Measurements from ENCODE around the gene PCBD2.

DNA sequence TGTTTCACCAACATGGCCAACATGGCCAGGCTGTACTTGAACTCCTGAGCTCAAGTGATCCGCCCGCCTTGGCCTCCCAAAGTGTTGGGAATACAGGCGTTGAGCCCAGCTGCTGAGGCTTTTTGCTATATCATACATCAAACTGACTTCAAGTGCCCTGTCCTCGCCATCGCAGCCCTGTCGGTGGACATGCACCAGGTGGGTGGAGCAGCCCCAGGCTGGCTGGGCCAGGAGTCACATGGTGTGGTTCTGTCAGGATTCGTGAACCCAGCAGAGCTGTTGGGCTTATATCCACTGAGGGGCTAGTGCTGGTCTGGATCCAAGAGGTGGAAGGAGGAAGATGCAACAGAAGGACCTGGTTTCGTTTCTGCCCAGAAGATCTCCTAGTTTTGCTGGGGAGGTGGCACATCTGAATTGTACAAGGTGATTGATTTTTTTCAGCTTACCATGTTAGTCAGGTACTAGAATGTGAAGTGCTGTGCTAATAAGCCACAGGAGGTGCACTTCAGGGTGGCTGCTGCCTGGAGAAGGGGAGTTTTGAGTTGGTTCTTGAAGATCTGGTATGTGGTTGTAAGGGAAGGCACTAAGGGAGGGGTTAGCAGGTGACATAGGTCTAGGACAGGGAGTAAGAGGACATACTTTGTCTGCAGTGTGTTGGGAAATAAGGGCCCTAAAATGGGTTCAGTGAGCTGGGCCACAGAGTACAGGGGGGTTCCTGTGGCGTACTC, 16.1 kb downstream of the PCBD2 start:
- TF ChIP-seq EZH2 (IDR thresholded peaks at IDR 0.05) (no peak), FOXP2 (optimal IDR thresholded peaks at IDR 0.05; ENCODE audit: control extremely low read depth, extremely low read length, insufficient read depth) (no peak)

All from SK-N-MC (cell line).